HCT116 (cell line): ENCODE data around the gene PRRX2. TPM values are rescaled to one million over a fixed set of nuclear protein-coding genes. Genes with fewer than 3 reads are reported as not detected.
"Not testable (repeated sequence)": the region's sequence is repeated elsewhere in the genome, so short reads cannot be mapped to it uniquely, and the experiment has no call there.

ENCODE experiments used
- ATAC-seq: fragments of 200-7000 bp; cut with Tn5 transposase; 2 replicates; pipeline ENCODE4 v1.9.1; 2020; ENCODE audit warnings: mild to moderate bottlenecking, moderate library complexity
- BruUV-seq: library from RNA; stranded (reverse); fragments of 400-500 nt; replicated peaks from 2 replicates; lab custom pipeline; 2021; lab: Mats Ljungman, UMichigan
- CTCF ChIA-PET: fragments of 300-600 bp; sonication (Branson Sonifier 250); formaldehyde crosslinking; loops from one replicate; lab custom pipeline; 2021; ENCODE audit warnings: antibody characterized with exemption; lab: Charles Lee
- POLR2A ChIA-PET: fragments of 300-600, 350-600 bp; sonication (Branson Sonifier 250); formaldehyde crosslinking; loops from one replicate; lab custom pipeline; 2021; ENCODE audit warnings: antibody characterized with exemption; lab: Charles Lee
- RAD21 ChIA-PET, 2 experiments: fragments of 300-600 bp; sonication (Branson Sonifier 250); formaldehyde crosslinking; loops; one replicate each; lab custom pipeline; 2023; ENCODE audit warnings: low total read pairs in 2 of 2; ENCODE audit not compliant: uncharacterized antibody in 2 of 2, unreplicated experiment in 2 of 2, low non-redundant PET in 1 of 2; lab: Charles Lee
- DNase-seq: peaks from one replicate; pipeline ENCODE4 v3.0.0-alpha.2; 2010; ENCODE audit warnings: low read depth, low spot score
- H2AFZ ChIP-seq: fragments of 200-600 bp; shearing (Covaris generic), sonication (generic); 2 replicates; pipeline ENCODE4 v1.6.1; 2017; ENCODE audit warnings: low read depth, mixed run types, mixed read lengths, antibody characterized with exemption, low read length; ENCODE audit not compliant: poor library complexity, severe bottlenecking
- H3K27ac ChIP-seq: 2 replicates; pipeline ENCODE4 v1.5.1; 2012; ENCODE audit warnings: low read depth, low read length
- H3K27me3 ChIP-seq: fragments of 200-600 bp; sonication (generic); 2 replicates; pipeline ENCODE4 v1.6.1; 2016; ENCODE audit warnings: mixed run types, low read length, mixed read lengths; ENCODE audit not compliant: insufficient read depth
- H3K36me3 ChIP-seq, 2 experiments: fragments of 200-500 bp in 1 of 2; fragments of 200-600 bp in 1 of 2; sonication (Bioruptor generic) in 1 of 2; sonication (generic) in 1 of 2; 2 replicates each; pipeline versions ENCODE4 v1.5.1 to v1.6.1; 2014 to 2016; ENCODE audit warnings: low read length in 2 of 2, inconsistent platforms in 1 of 2, mixed read lengths in 1 of 2, mixed run types in 1 of 2; ENCODE audit not compliant: insufficient read depth in 2 of 2, control insufficient read depth in 1 of 2
- H3K4me1 ChIP-seq, 2 experiments: fragments of 200-600 bp in 1 of 2; sonication (generic) in 1 of 2; 2 replicates each; pipeline versions ENCODE4 v1.5.1 to v1.6.1; 2012 to 2017; ENCODE audit warnings: low read length in 2 of 2, inconsistent platforms in 1 of 2, mild to moderate bottlenecking in 1 of 2, mixed read lengths in 1 of 2, mixed run types in 1 of 2, moderate library complexity in 1 of 2; ENCODE audit not compliant: insufficient read depth in 2 of 2, control insufficient read depth in 1 of 2
- H3K4me2 ChIP-seq: fragments of 200-600 bp; sonication (generic); 2 replicates; pipeline ENCODE4 v1.6.1; 2017; ENCODE audit warnings: mixed run types, low read length, mixed read lengths
- H3K4me3 ChIP-seq, 2 experiments: fragments of 200-600 bp in 1 of 2; sonication (generic) in 1 of 2; replicated peaks in 1 of 2; 2 replicates each; pipeline ENCODE4 v1.5.1; 2011 to 2016; ENCODE audit warnings: low read length in 2 of 2, control low read depth in 1 of 2, low read depth in 1 of 2, mild to moderate bottlenecking in 1 of 2, mixed read lengths in 1 of 2, mixed run types in 1 of 2
- H3K79me2 ChIP-seq: fragments of 200-600 bp; sonication (generic); 2 replicates; pipeline ENCODE4 v1.6.1; 2017; ENCODE audit warnings: mild to moderate bottlenecking, mixed run types, low read length, moderate library complexity, mixed read lengths; ENCODE audit not compliant: insufficient read depth
- H3K9ac ChIP-seq: fragments of 200-600 bp; sonication (generic); 2 replicates; pipeline ENCODE4 v1.6.1; 2016; ENCODE audit warnings: low read length, mixed read lengths
- H3K9me2 ChIP-seq: fragments of 200-600 bp; sonication (generic), shearing (Covaris generic); 2 replicates; pipeline ENCODE4 v1.6.1; 2017; ENCODE audit warnings: mixed run types, mild to moderate bottlenecking, moderate library complexity; ENCODE audit not compliant: insufficient read depth
- H3K9me3 ChIP-seq, 2 experiments: fragments of 200-500 bp in 1 of 2; fragments of 200-600 bp in 1 of 2; sonication (Bioruptor generic) in 1 of 2; sonication (generic) in 1 of 2; 2 replicates each; pipeline ENCODE4 v1.6.1; 2014 to 2017; ENCODE audit warnings: low read length in 2 of 2, mixed read lengths in 2 of 2, inconsistent platforms in 1 of 2, low read depth in 1 of 2, mild to moderate bottlenecking in 1 of 2, mixed run types in 1 of 2, moderate library complexity in 1 of 2; ENCODE audit not compliant: control insufficient read depth in 1 of 2, insufficient read depth in 1 of 2
- H4K20me1 ChIP-seq: fragments of 200-600 bp; sonication (generic), shearing (Covaris generic); 2 replicates; pipeline ENCODE4 v1.6.1; 2017; ENCODE audit warnings: mixed run types, mild to moderate bottlenecking, moderate library complexity; ENCODE audit not compliant: insufficient read depth
- FOSL1 ChIP-seq: IDR thresholded peaks from 2 replicates; pipeline ENCODE4 v1.6.1; 2012; ENCODE audit warnings: low read depth
- POLR2AphosphoS5 ChIP-seq: IDR thresholded peaks from 2 replicates; pipeline ENCODE4 v1.6.1; 2011; ENCODE audit warnings: mild to moderate bottlenecking, low read depth, low read length, moderate library complexity
- SP1 ChIP-seq: IDR thresholded peaks from 2 replicates; pipeline ENCODE4 v1.6.1; 2012; ENCODE audit warnings: low read depth
- SRF ChIP-seq: IDR thresholded peaks from 2 replicates; pipeline ENCODE4 v1.6.1; 2012; ENCODE audit warnings: low read depth
- TCF7L2 ChIP-seq: IDR thresholded peaks from 2 replicates; pipeline ENCODE4 v1.7.0; 2011; ENCODE audit warnings: borderline replicate concordance, inconsistent platforms; ENCODE audit not compliant: insufficient read depth, insufficient read length; ENCODE audit errors: extremely low read depth
- YY1 ChIP-seq: IDR thresholded peaks from 2 replicates; pipeline ENCODE4 v1.6.1; 2011; ENCODE audit warnings: low read length, low read depth, moderate library complexity, mild to moderate bottlenecking; ENCODE audit not compliant: insufficient replicate concordance; ENCODE audit errors: extremely low read depth
- intact Hi-C: fragments of 100-400 bp; cut with micrococcal nuclease; formaldehyde crosslinking; loops from 2 replicates; pipeline ENCODE4 v1.10.0; 2022
- total RNA-seq: library from RNA; stranded (reverse); gene quantifications from one replicate; pipeline ENCODE4 v1.2.1, GENCODE V29; 2021; ENCODE audit not compliant: unreplicated experiment
- TF ChIP-seq, protein P1 (sequence below): IDR thresholded peaks from 2 replicates; pipeline ENCODE4 v1.6.1; 2012

PRRX2 gene
- total RNA-seq, 1 experiment from 2014 or later, result 25.5 TPM

DNA sequence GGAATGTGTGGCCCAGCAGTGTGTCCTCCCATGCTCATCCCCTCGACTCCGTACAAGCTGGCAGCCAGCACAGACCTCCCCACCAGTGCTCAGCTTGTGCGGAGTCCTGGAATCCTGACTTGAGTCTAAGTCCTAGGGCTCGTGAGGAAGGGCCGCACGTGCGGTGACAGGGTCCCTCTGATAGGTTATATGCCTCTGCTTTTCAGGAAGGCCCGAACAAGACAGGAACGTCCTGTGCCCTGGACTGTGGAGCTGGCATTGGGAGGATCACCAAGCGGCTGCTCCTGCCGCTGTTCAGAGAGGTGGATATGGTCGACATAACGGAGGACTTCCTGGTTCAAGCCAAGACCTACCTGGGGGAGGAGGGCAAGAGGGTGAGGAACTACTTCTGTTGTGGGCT, 31.6 kb upstream of the PRRX2 start:
- no peaks in the 10 kb centered on the region for H3K27me3 ChIP-seq
- H3K27ac ChIP-seq, result no peak overlapping the region
- peaks cover 39 to 66% of the 10 kb centered on the region in 2 experiments for H3K36me3 ChIP-seq
- H2AFZ ChIP-seq, result no peak overlapping the region
- peaks cover 5% of the 10 kb centered on the region; the same call in 1 of the 2 replicates for H4K20me1 ChIP-seq
- DNase-seq (no peak), ATAC-seq (no peak)
- peaks cover 83% of the 10 kb centered on the region for H3K79me2 ChIP-seq
- intact Hi-C loops, result no loop called here
- H3K9me3 ChIP-seq, result no peaks in the 10 kb centered on the region
- no TSS peak for BruUV-seq
- no peak overlapping the region for H3K4me2 ChIP-seq
- H3K4me3 ChIP-seq, result no peak overlapping the region
- TF ChIP-seq POLR2AphosphoS5 (no peak), SP1 (no peak)
- H3K9me2 ChIP-seq, result no peaks in the 10 kb centered on the region
- H3K9ac ChIP-seq, result no peak overlapping the region
- CTCF ChIA-PET, result interaction anchor here (1.0 to 1.2 kb wide), 2 partner anchors 9 kb away, joined by 3 read pairs; no protein-coding TSS in a partner anchor
- POLR2A ChIA-PET, result no interaction called here
- peaks cover 0 to 3% of the 10 kb centered on the region in 2 experiments; a peak in 1 of 4 replicates for H3K4me1 ChIP-seq
- RAD21 ChIA-PET, result no interaction called here

DNA sequence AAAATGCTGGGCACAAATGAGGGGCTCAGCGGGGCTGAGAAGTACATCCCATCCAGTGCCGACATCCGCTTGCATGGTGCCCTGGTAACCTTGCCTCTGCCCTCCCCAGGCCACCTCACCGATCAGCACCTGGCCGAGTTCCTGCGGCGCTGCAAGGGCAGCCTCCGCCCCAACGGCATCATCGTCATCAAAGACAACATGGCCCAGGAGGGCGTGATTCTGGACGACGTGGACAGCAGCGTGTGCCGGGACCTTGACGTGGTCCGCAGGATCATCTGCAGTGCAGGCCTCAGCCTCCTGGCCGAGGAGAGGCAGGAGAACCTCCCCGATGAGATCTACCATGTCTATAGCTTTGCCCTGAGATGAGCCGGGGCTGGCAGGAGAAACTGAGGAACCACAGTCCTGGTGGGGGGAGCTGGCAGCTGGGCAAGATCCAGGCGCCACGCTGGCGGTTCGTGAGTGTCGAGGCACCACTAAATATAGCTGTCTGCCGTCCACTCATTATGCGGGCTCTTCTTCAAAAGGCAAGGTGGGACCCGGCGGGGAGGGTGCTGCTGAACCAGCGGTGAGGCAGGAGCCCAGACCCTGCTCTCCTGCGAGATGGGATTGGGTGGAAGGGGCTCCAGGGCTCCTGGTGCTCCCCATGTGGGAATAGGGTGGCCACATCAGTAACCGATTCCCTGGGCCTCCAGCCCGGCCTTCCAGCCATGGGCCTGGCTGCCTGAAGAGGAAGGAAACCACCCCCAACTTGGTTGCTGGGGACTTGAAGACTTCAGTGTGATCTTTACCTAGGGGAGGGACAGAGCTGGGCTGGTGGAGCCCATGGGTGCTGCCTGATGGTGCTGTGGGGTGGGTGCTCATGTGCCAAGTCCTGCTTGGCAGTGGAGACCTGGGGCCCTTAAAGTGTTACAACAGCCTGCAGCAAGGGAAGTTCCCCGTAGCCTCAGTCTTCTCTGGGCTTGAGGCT, 30.1 kb upstream of the PRRX2 start:
- RAD21 ChIA-PET, result no interaction called here
- no TSS peak for BruUV-seq
- intact Hi-C loops, result no loop called here
- Histone ChIP-seq H3K4me2 (no peak overlapping the region), H3K27me3 (no peaks in the 10 kb centered on the region), H4K20me1 (peaks cover 5% of the 10 kb centered on the region; the same call in 1 of the 2 replicates), H3K4me1 (peaks cover 2 to 3% of the 10 kb centered on the region in 2 experiments; a peak in 3 of 4 replicates), H3K27ac (no peak overlapping the region), H3K79me2 (peaks cover 83% of the 10 kb centered on the region), H2AFZ (no peak overlapping the region), H3K9me2 (no peaks in the 10 kb centered on the region), H3K4me3 (no peak overlapping the region), H3K9ac (no peak overlapping the region), H3K9me3 (no peaks in the 10 kb centered on the region), H3K36me3 (peaks cover 39 to 59% of the 10 kb centered on the region in 2 experiments)
- TF ChIP-seq FOSL1 (no peak), YY1 (no peak), TCF7L2 (no peak), SRF (no peak)
- TF ChIP-seq, protein P1, sequence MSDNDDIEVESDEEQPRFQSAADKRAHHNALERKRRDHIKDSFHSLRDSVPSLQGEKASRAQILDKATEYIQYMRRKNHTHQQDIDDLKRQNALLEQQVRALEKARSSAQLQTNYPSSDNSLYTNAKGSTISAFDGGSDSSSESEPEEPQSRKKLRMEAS, result no peak
- POLR2A ChIA-PET, result no interaction called here
- DNase-seq, result no peak
- ATAC-seq, result no peak
- CTCF ChIA-PET, result no interaction called here

DNA sequence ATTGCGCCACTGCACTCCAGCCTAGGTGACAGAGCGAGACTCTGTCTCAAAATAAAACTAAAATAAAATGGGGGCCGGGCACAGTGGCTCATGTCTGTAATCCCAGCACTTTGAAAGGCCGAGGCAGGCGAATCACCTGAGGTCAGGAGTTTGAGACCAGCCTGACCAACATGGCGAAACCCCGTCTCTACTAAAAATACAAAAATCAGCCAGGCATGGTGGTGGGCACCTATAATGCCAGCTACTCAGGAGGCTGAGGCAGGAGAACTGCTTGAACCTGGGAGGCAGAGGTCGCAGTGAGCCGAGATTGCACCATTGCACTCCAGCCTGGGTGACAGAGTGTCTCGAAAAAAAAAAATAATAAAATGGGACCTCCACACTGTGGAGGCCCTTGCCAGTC, 29.1 kb upstream of the PRRX2 start:
- Histone ChIP-seq H3K36me3 (peaks cover 39 to 51% of the 10 kb centered on the region in 2 experiments), H3K79me2 (peaks cover 83% of the 10 kb centered on the region), H3K4me1 (peaks cover 10 to 11% of the 10 kb centered on the region in 2 experiments; a peak in 3 of 4 replicates)
- DNase-seq, H3K9ac ChIP-seq, RAD21 ChIA-PET, CTCF ChIA-PET, H2AFZ ChIP-seq, H3K27me3 ChIP-seq, BruUV-seq, H4K20me1 ChIP-seq, H3K4me2 ChIP-seq, H3K4me3 ChIP-seq, ATAC-seq, intact Hi-C loops, H3K27ac ChIP-seq, H3K9me3 ChIP-seq, H3K9me2 ChIP-seq: not testable (repeated sequence)
- POLR2A ChIA-PET, result interaction anchor here (1.0 kb wide), 1 partner anchor 9 kb away, joined by 3 read pairs; no protein-coding TSS in a partner anchor
